ENCODE data around the gene MGAT4A. TPM values are rescaled to one million over a fixed set of nuclear protein-coding genes. Genes with fewer than 3 reads are reported as not detected.

MGAT4A gene
- total and polyA plus RNA-seq, 2 of the 8 experiments (the other 6 are each of a cell fraction or from before 2014, with no cell fraction given): 1.4 to 7.7 TPM

DNA sequence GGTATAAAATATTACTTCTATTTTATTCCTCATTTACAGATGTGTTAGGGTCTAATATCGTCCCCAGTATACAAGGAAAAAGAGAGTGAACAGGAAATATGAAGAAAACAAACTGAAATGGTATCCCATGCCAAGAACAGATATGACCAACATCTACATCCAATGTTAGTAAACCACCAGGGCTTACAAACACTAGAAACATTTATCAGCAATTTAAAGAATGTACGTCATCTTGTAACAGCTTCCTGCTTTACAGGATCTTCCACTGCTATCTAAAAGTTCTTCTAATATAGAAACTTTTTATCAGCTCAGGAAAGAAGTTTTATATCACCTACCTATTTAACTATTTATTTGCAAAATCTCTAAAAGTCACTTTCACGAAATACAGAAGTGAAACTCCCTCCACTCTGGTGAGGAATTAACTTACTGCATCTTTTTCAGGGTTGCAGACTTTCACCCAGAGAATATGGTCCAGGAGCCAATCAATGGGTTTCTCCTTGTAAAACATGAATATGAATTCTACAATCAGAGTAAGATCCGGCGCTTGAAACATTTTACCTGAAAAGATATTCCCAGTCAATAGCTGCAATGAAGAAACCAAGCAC is 87.3 kb downstream of the MGAT4A start (continued):
- TF ChIP-seq, protein P1, sequence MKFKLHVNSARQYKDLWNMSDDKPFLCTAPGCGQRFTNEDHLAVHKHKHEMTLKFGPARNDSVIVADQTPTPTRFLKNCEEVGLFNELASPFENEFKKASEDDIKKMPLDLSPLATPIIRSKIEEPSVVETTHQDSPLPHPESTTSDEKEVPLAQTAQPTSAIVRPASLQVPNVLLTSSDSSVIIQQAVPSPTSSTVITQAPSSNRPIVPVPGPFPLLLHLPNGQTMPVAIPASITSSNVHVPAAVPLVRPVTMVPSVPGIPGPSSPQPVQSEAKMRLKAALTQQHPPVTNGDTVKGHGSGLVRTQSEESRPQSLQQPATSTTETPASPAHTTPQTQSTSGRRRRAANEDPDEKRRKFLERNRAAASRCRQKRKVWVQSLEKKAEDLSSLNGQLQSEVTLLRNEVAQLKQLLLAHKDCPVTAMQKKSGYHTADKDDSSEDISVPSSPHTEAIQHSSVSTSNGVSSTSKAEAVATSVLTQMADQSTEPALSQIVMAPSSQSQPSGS (IDR thresholded peaks at IDR 0.05; ENCODE audit: low read length): no peak

Data from H1 (cell line).